IPS DF 6.9 (cell line): ENCODE measurements around the gene IQCK.
A peak's percentile ranks its signal among the peaks of the same experiment; 100 is the strongest.
"Not testable (repeated sequence)": the region's sequence is repeated elsewhere in the genome, so short reads cannot be mapped to it uniquely, and the experiment has no call there.

ENCODE experiments used
- DNase-seq: peaks from one replicate; pipeline ENCODE4 v3.0.0-alpha.2; 2013; ENCODE audit warnings: low read depth, low spot score
- H3K27ac ChIP-seq: one replicate; pipeline ENCODE4 v1.5.1; 2013; ENCODE audit warnings: low read length, control low read depth
- H3K27me3 ChIP-seq: 2 replicates; pipeline ENCODE4 v1.6.1; 2013; ENCODE audit warnings: mild to moderate bottlenecking, low read length; ENCODE audit not compliant: control insufficient read depth, insufficient read depth
- H3K36me3 ChIP-seq: 2 replicates; pipeline ENCODE4 v1.6.1; 2013; ENCODE audit warnings: low read length; ENCODE audit not compliant: control insufficient read depth, insufficient read depth
- H3K4me1 ChIP-seq: 2 replicates; pipeline ENCODE4 v1.6.1; 2013; ENCODE audit warnings: low read length; ENCODE audit not compliant: control insufficient read depth, insufficient read depth
- H3K4me3 ChIP-seq: 2 replicates; pipeline ENCODE4 v1.5.1; 2013; ENCODE audit warnings: mild to moderate bottlenecking, low read length
- H3K9me3 ChIP-seq: 2 replicates; pipeline ENCODE4 v1.6.1; 2013; ENCODE audit warnings: low read length, inconsistent platforms; ENCODE audit not compliant: control insufficient read depth, insufficient read depth
- WGBS: extraction: QIAGEN DNeasy Blood & Tissue Kit; methylation state at CpG from one replicate; pipeline ENCODE4 v1.1.7; 2013; ENCODE audit warnings: mixed read lengths, missing lambda C conversion rate; ENCODE audit not compliant: insufficient read length, insufficient coverage; 5-methylcytosine and 5-hydroxymethylcytosine counted together

IQCK gene, protein sequence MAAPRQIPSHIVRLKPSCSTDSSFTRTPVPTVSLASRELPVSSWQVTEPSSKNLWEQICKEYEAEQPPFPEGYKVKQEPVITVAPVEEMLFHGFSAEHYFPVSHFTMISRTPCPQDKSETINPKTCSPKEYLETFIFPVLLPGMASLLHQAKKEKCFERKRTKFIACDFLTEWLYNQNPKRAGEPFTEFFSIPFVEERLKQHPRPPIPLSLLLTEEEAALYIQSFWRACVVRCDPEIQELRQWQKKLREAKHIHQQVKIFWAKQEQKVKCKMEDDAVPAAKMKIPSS

DNA sequence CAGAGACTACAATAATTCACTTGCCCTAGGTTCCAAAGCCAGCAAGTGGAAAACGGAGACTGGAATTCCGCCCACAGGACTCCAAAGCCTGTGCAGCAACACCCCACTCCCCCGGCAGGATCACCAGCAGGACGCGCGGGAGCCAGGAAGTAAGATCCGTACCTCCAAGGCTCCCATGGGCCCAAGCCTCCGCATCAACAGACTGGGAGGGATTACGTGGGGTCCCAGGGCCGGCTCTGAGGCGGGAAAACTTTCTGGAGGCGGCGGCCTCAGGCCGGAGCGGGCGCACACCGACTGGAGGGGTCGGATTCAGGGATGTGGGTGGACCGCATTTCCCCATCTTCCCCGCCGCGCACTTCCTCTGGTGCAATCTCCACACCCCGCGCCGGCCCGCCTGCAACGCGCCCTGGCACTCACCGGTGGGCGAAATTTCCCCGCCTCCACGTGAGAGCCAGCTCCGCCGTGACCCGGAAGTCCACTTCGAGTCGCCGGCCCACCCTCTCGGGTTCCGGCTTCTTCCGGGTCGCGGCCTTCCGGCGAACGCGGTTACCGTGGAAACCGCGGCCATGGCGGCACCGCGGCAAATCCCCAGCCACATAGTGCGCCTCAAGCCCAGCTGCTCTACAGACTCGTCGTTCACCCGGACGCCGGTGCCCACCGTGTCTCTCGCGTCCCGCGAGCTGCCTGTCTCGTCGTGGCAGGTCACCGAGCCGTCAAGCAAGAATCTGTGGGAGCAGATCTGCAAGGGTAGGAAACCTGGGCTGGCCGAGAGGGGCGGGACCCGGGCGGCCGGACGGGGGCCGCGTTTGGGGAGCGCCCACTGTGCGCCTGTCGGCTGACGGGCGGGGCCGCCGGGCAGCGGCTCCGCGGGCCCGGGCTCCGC is at the start of gene IQCK, which contains the start of gene KNOP1:
Gene IQCK (plus strand): TSS at position 531 of the 883 bp plus-strand sequence. CDS start 36 bp downstream, at position 567.
Gene KNOP1 (minus strand): TSS at position 487 of the 883 bp plus-strand sequence. CDS start 3,192 bp downstream, outside the sequence.
- H3K27me3 ChIP-seq, result no peaks in the 10 kb centered on the region
- no CpG with 5 or more reads among the region's 88 CpGs for WGBS
- no peak within 1 kb of the TSS for H3K27ac ChIP-seq
- peak within 1 kb of the TSS; percentile 71 for H3K4me3 ChIP-seq
- no peaks in the 10 kb centered on the region for H3K4me1 ChIP-seq
- no peaks in the 10 kb centered on the region for H3K9me3 ChIP-seq
- peak; percentile 83 for DNase-seq
- peaks cover 6% of the 10 kb centered on the region for H3K36me3 ChIP-seq

DNA sequence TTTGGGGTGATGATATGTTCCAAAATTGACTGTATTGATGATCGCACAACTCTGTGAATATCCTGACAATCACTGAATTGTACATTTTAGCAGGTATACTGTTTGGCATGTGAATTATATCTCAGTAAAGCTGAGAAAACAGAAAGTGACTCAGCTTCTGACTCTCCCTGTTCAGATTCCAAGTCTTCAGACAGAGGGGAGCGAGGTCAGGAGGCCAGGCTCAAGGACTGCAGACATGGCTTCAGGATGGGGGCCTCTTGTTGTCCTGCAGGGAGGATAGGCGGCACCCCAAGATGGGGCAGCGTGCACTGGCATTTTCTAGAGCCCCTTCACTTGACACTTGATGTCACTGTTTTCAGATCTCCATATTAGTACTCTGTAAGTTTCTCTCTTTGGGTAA is 45.7 kb upstream of the IQCK start:
- WGBS, result no CpG with 5 or more reads among the region's 4 CpGs
- H3K36me3 ChIP-seq, result no peaks in the 10 kb centered on the region; the same call in 1 of the 2 replicates
- H3K27me3 ChIP-seq, result no peaks in the 10 kb centered on the region
- H3K27ac ChIP-seq, result no peak overlapping the region
- no peaks in the 10 kb centered on the region for H3K4me1 ChIP-seq
- H3K9me3 ChIP-seq, result no peaks in the 10 kb centered on the region
- no peak for DNase-seq
- H3K4me3 ChIP-seq, result no peak overlapping the region

DNA sequence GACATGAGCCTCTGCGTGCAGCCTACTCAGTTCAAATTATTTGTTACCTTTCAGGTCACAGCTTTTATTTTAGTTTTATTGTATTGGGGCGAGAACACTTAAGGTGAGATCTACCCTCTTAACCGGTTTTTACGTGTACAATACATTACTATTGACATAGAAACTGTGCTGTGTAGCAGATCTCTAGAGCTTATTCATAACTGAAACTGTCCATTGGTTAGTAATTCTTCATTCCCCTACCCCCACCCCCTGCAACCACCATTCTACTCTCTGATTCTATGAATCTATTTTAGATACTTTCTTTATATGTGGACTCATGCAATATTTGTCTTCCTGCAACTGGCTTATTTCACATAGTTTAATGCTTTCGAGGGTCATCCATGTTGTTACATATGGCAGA is 43.6 kb upstream of the IQCK start:
- Histone ChIP-seq H3K27me3 (no peaks in the 10 kb centered on the region), H3K9me3 (no peaks in the 10 kb centered on the region), H3K36me3 (no peaks in the 10 kb centered on the region; the same call in 1 of the 2 replicates), H3K27ac (no peak overlapping the region), H3K4me3 (no peak overlapping the region), H3K4me1 (no peaks in the 10 kb centered on the region)
- no peak for DNase-seq
- no CpG with 5 or more reads among the region's 5 CpGs for WGBS

DNA sequence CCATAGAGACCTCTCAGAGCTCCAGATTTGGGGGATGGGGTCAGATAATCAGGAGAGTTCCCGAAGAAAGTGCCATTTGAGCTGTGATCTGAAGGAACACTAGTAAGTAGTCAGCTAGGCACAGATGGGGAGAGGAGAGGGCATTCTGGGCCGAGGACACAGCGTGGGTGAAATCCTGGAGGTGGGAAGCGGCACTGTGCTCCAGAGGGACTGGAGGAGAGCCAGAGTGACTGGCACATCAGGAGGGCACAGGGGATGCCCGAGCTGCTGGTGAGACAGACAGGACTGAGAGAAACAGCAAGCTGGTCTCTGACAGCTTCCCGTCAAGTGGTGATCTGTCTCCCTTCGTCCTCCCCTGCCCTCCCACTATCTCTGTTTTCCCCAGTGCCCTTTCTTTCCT is 40.7 kb upstream of the IQCK start:
- Histone ChIP-seq H3K27me3 (no peaks in the 10 kb centered on the region), H3K4me1 (no peaks in the 10 kb centered on the region), H3K9me3 (no peaks in the 10 kb centered on the region), H3K27ac (no peak overlapping the region), H3K36me3 (no peaks in the 10 kb centered on the region; the same call in 1 of the 2 replicates), H3K4me3 (no peak overlapping the region)
- no peak for DNase-seq
- no CpG with 5 or more reads among the region's 7 CpGs for WGBS

DNA sequence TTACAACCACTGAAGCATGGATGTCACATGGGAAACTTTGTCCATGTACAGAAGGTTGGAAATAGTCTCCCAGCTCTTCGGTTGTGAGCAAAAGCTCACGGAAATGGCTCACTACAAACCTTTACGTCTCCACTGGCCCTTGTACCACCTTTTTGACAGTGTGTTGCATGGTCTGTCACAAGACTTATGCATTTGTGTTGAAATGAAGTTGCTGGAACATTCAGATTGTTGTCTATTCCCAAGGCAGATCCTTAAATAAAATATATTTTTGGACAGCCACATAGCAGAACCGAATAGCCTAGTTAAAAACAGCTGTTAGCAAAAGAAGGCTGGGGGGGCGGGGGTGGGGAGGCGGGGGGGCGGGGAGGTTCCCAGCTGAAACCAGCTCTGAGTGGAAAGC is 39.3 kb upstream of the IQCK start:
- H3K4me3 ChIP-seq, result no peak overlapping the region
- no peak for DNase-seq
- H3K27me3 ChIP-seq, result no peaks in the 10 kb centered on the region
- WGBS, result no CpG with 5 or more reads among the region's 7 CpGs
- H3K36me3 ChIP-seq, result no peaks in the 10 kb centered on the region
- H3K9me3 ChIP-seq, result no peaks in the 10 kb centered on the region
- no peaks in the 10 kb centered on the region for H3K4me1 ChIP-seq
- no peak overlapping the region for H3K27ac ChIP-seq

DNA sequence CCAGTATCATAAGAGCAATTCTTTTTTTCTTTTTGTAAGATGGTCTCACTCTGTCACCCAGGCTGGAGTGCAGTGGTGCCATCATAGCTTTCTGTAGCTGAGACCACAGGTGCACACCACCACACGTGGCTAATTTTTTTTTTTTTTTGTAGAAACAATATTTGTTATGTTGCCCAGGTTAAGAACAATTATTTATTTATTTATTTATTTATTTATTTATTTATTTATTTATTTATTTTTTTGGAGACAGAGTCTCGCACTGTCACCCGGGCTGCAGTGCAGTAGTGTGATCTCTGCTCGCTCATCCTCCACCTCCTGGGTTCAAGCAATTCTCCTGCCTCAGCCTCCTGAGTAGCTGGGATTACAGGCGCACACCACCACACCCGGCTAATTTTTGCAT is 38.8 kb upstream of the IQCK start:
- H3K27me3 ChIP-seq, H3K27ac ChIP-seq, H3K4me1 ChIP-seq, H3K36me3 ChIP-seq, H3K9me3 ChIP-seq, DNase-seq, H3K4me3 ChIP-seq: not testable (repeated sequence)
- WGBS, result no CpG with 5 or more reads among the region's 6 CpGs

DNA sequence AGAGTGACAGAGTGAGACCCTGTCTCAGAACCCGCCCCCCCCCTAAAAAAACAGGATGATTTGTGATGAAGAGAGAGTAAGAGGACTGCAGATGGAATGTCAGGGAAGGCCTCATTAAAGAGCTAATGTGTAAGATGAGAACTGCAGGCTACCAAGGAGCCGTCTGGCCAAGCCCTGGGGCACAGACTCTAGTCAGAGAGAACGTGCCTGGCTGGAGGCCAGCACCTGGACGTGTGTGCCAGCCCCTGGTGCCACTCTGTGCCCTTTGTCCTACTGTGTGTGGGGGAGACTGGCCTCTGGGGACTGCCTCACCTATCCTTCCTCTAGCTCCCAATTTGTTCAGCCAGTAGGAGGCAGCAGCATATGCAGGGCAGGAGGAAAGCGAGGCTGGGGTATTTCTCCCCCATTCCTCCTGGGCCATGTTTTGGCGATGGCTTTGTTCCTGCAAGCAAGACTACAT is 37.2 kb upstream of the IQCK start:
- no peak for DNase-seq
- Histone ChIP-seq H3K4me3 (no peak overlapping the region), H3K27me3 (no peaks in the 10 kb centered on the region), H3K36me3 (no peaks in the 10 kb centered on the region), H3K27ac (no peak overlapping the region), H3K9me3 (no peaks in the 10 kb centered on the region), H3K4me1 (no peaks in the 10 kb centered on the region)
- WGBS, result no CpG with 5 or more reads among the region's 6 CpGs

DNA sequence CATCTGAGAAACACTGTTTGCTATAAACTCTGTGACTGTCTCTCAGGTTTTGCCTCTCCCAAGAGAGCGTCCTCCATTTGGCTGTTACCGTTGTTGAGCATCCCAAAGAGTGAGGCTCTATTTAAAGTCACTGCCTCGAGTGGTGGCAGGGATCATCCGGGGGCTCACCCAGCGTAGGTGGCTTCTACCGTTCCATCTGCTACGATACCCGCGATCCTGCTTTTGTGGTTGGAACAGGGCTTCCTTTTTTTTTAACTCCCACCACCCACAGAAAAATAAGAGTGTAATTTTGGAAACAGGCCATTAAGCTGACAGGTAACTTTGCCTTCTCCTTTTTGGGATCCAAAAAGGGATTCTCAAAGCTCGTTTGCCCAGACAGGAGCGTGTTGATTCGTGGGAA is 36.4 kb upstream of the IQCK start:
- no peaks in the 10 kb centered on the region for H3K9me3 ChIP-seq
- no peaks in the 10 kb centered on the region for H3K27me3 ChIP-seq
- no peak overlapping the region for H3K27ac ChIP-seq
- no peak for DNase-seq
- H3K4me1 ChIP-seq, result no peaks in the 10 kb centered on the region
- no peak overlapping the region for H3K4me3 ChIP-seq
- H3K36me3 ChIP-seq, result no peaks in the 10 kb centered on the region
- no CpG with 5 or more reads among the region's 12 CpGs for WGBS

DNA sequence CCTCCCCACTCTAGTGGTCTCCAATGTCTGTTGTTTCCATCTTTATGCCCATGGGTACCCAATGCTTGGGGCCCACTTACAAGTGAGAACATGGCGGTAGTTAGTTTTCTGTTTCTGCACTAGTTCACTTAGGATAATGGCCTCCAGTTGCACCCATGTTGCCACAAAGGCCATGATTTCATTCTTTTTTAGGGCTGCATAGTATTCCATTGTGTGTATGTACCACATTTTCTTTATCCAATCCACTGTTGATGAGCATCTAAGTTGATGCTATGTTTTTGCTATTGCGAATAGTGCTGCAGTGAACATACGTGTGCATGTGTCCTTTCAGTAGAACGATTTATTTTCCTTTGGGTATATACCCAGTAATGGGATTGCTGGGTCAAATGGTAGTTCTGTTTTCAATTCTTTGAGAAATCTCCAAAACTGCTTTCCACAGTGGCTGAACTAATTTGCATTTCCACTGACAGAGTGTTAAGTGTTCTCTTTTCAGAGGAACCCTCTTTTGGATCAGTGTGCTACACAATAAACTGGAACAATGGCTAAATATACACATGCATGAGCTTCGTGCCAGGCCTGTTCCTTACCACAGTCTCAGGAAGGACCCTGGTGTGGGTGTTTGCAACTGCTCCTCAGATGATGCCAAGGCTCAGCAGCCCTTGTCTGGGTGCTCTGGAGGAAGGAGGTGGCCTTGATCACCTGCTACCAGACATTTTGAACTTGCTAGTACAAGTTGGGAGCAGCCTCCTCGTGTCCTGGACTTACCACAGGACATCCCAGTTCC is 34.4 kb upstream of the IQCK start:
- no peaks in the 10 kb centered on the region for H3K27me3 ChIP-seq
- H3K9me3 ChIP-seq, result no peaks in the 10 kb centered on the region
- no peak overlapping the region for H3K4me3 ChIP-seq
- no CpG with 5 or more reads among the region's 6 CpGs for WGBS
- DNase-seq, result no peak
- H3K4me1 ChIP-seq, result no peaks in the 10 kb centered on the region
- 0 out of 2 replicates have a peak, but pooled peaks cover 2% of the 10 kb centered on the region for H3K36me3 ChIP-seq
- no peak overlapping the region for H3K27ac ChIP-seq

DNA sequence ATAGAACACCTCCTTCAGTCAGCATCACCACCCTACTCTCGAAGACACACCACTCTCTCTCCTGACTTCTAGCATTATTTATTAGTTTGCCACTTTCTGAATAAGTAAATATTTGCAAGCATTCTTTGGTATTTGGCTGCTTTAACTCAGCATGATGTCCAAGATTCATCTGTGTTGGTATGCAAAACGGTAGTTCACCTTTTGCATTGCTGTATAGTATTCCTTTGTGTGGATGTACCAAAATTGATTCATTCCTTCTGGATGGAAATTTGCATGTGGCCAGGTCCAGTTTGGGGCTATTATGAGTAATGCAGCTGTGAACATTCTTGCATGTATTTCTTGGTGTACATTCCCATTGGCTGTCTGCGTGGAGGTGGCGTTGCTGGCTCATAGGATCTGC is 32.9 kb upstream of the IQCK start:
- no CpG with 5 or more reads among the region's 4 CpGs for WGBS

More for the DNA sequence above, 32.9 kb upstream of the IQCK start:
- 0 out of 2 replicates have a peak, but pooled peaks cover 2% of the 10 kb centered on the region for H3K36me3 ChIP-seq
- H3K4me1 ChIP-seq, result no peaks in the 10 kb centered on the region
- H3K9me3 ChIP-seq, result no peaks in the 10 kb centered on the region
- no peak for DNase-seq
- H3K27ac ChIP-seq, result no peak overlapping the region
- no peaks in the 10 kb centered on the region for H3K27me3 ChIP-seq
- H3K4me3 ChIP-seq, result no peak overlapping the region
